GM23338 (cell line): Measurements from ENCODE around the gene YAP1. TPM values are rescaled to one million over a fixed set of nuclear protein-coding genes. Genes with fewer than 3 reads are reported as not detected.

ENCODE experiments used
- ATAC-seq: fragments of 200-7000 bp; cut with Tn5 transposase; 3 replicates; pipeline ENCODE4 v1.9.1; 2020
- DNase-seq: peaks from one replicate; pipeline ENCODE4 v3.0.0-alpha.2; 2015; ENCODE audit warnings: low spot score
- H2AFZ ChIP-seq: fragments of 200-600 bp; sonication (generic); 2 replicates; pipeline ENCODE4 v1.8.0; 2016; ENCODE audit warnings: antibody characterized with exemption, mild to moderate bottlenecking, moderate library complexity
- H3F3A ChIP-seq: fragments of 200-600 bp; sonication (generic); replicated peaks from 2 replicates; pipeline ENCODE4 v1.8.0; 2017; ENCODE audit warnings: antibody characterized with exemption, mixed run types, low read depth
- H3K27ac ChIP-seq: fragments of 200-600 bp; sonication (generic); 2 replicates; pipeline ENCODE4 v1.6.1; 2016; ENCODE audit warnings: low read depth
- H3K27me3 ChIP-seq: fragments of 200-600 bp; sonication (generic); 2 replicates; pipeline ENCODE4 v1.8.0; 2016; ENCODE audit warnings: mild to moderate bottlenecking, mixed run types, moderate library complexity; ENCODE audit not compliant: insufficient read depth
- H3K36me3 ChIP-seq: fragments of 200-600 bp; sonication (generic); 2 replicates; pipeline ENCODE4 v1.8.0; 2016; ENCODE audit warnings: mild to moderate bottlenecking; ENCODE audit not compliant: insufficient read depth
- H3K4me1 ChIP-seq: fragments of 200-600 bp; sonication (generic); 2 replicates; pipeline ENCODE4 v1.8.0; 2016; ENCODE audit warnings: mild to moderate bottlenecking, moderate library complexity; ENCODE audit not compliant: insufficient read depth
- H3K4me2 ChIP-seq: fragments of 200-600 bp; sonication (generic); 2 replicates; pipeline ENCODE4 v1.7.1; 2017; ENCODE audit warnings: mixed run types
- H3K4me3 ChIP-seq: fragments of 200-600 bp; sonication (generic); 2 replicates; pipeline ENCODE4 v1.6.1; 2016; ENCODE audit warnings: mixed run types
- H3K79me2 ChIP-seq: fragments of 200-600 bp; sonication (generic); replicated peaks from 2 replicates; pipeline ENCODE4 v1.8.0; 2017; ENCODE audit warnings: mild to moderate bottlenecking; ENCODE audit not compliant: insufficient read depth
- H3K9me2 ChIP-seq: fragments of 200-600 bp; sonication (generic); 2 replicates; pipeline ENCODE4 v1.8.0; 2017; ENCODE audit not compliant: insufficient read depth
- H4K20me1 ChIP-seq: fragments of 200-600 bp; sonication (generic); replicated peaks from 2 replicates; pipeline ENCODE4 v1.8.0; 2017; ENCODE audit warnings: mild to moderate bottlenecking; ENCODE audit not compliant: insufficient read depth
- H3K27ac Mint-ChIP-seq: 2 replicates; pipeline ENCODE4 v1.8.0; 2020; ENCODE audit warnings: inconsistent platforms, mild to moderate bottlenecking, moderate library complexity, mixed read lengths
- H3K27me3 Mint-ChIP-seq: 3 replicates; pipeline ENCODE4 v1.8.0; 2022; ENCODE audit warnings: low read depth, mild to moderate bottlenecking, moderate library complexity, mixed read lengths, inconsistent platforms; ENCODE audit not compliant: insufficient read depth, poor library complexity
- H3K36me3 Mint-ChIP-seq: 3 replicates; pipeline ENCODE4 v1.8.0; 2021; ENCODE audit warnings: low read depth, mild to moderate bottlenecking, inconsistent platforms, moderate library complexity, mixed read lengths
- H3K4me1 Mint-ChIP-seq: 3 replicates; pipeline ENCODE4 v1.8.0; 2020; ENCODE audit warnings: mild to moderate bottlenecking, inconsistent platforms, mixed read lengths
- H3K4me3 Mint-ChIP-seq: 3 replicates; pipeline ENCODE4 v1.8.0; 2021; ENCODE audit warnings: moderate library complexity, mild to moderate bottlenecking, inconsistent platforms, mixed read lengths
- H3K9me3 Mint-ChIP-seq: 3 replicates; pipeline ENCODE4 v1.8.0; 2020; ENCODE audit warnings: moderate library complexity, mild to moderate bottlenecking, inconsistent platforms, mixed read lengths
- CREB1 ChIP-seq: fragments of 250-450 bp; sonication (Bioruptor Pico); IDR thresholded peaks from 2 replicates; pipeline ENCODE4 v1.5.0; 2020; ENCODE audit warnings: low read depth, mild to moderate bottlenecking, moderate library complexity
- EZH2 ChIP-seq: fragments of 200-600 bp; sonication (generic); IDR thresholded peaks from one replicate; pipeline ENCODE4 v1.8.0; 2017; ENCODE audit warnings: antibody characterized with exemption, mild to moderate bottlenecking, low read depth; ENCODE audit not compliant: unreplicated experiment
- EZH2phosphoT487 ChIP-seq: fragments of 200-600 bp; sonication (generic); IDR thresholded peaks from one replicate; pipeline ENCODE4 v1.8.1; 2018; ENCODE audit warnings: antibody characterized with exemption; ENCODE audit not compliant: unreplicated experiment
- JUNB ChIP-seq: IDR thresholded peaks from one replicate; pipeline ENCODE4 v1.6.1; 2016; ENCODE audit warnings: antibody characterized with exemption; ENCODE audit not compliant: unreplicated experiment
- NANOG ChIP-seq: IDR thresholded peaks from 2 replicates; pipeline ENCODE4 v1.6.1; 2016; ENCODE audit warnings: antibody characterized with exemption, borderline replicate concordance
- POLR2AphosphoS5 ChIP-seq: IDR thresholded peaks from 2 replicates; pipeline ENCODE4 v1.6.1; 2016; ENCODE audit warnings: antibody characterized with exemption, low read depth
- STAT1 ChIP-seq: IDR thresholded peaks from one replicate; pipeline ENCODE4 v1.6.1; 2016; ENCODE audit warnings: antibody characterized with exemption; ENCODE audit not compliant: unreplicated experiment
- ZNF114 ChIP-seq: fragments of 250-450 bp; sonication (Bioruptor Pico); IDR thresholded peaks from 2 replicates; pipeline ENCODE4 v1.5.0; 2020; ENCODE audit warnings: mild to moderate bottlenecking, moderate library complexity
- ZNF331 ChIP-seq: fragments of 250-450 bp; sonication (Bioruptor Pico); IDR thresholded peaks from 2 replicates; pipeline ENCODE4 v1.5.0; 2020; ENCODE audit warnings: low read depth, mild to moderate bottlenecking, moderate library complexity
- polyA plus RNA-seq: library from polyadenylated mRNA; unstranded; fragments of >200 nt; fragmentation: Nextera tagmentation; extraction: Ambion mirVana; gene quantifications from 2 replicates; pipeline ENCODE4 v1.2.1, GENCODE V29; 2016
- total RNA-seq: library from RNA; depleted of rRNA; stranded (reverse); fragments of >200 nt; shearing (Covaris generic); gene quantifications from 2 replicates; pipeline ENCODE4 v1.2.3, GENCODE V29; 2014
- TF ChIP-seq, protein P1 (sequence below), 2 experiments: fragments of 200-600 bp in 1 of 2; sonication (generic) in 1 of 2; conservative IDR thresholded peaks; 2 replicates each; pipeline versions ENCODE4 v1.5.1 to v1.6.1; 2016 to 2017; ENCODE audit warnings: antibody characterized with exemption in 2 of 2, low read depth in 2 of 2, mild to moderate bottlenecking in 2 of 2, moderate library complexity in 1 of 2
- TF ChIP-seq, protein P2 (sequence below): fragments of 250-450 bp; sonication (Bioruptor Pico); IDR thresholded peaks from 2 replicates; pipeline ENCODE4 v1.5.0; 2020; ENCODE audit warnings: mild to moderate bottlenecking, moderate library complexity
- TF ChIP-seq, protein P3 (sequence below): IDR thresholded peaks from 2 replicates; pipeline ENCODE4 v1.6.1; 2016; ENCODE audit warnings: antibody characterized with exemption
- TF ChIP-seq, protein P4 (sequence below): IDR thresholded peaks from one replicate; pipeline ENCODE4 v1.6.1; 2018; ENCODE audit warnings: antibody characterized with exemption; ENCODE audit not compliant: unreplicated experiment

Gene YAP1
- total and polyA plus RNA-seq, 2 experiments from 2014 or later: 17.2 to 155 TPM

DNA sequence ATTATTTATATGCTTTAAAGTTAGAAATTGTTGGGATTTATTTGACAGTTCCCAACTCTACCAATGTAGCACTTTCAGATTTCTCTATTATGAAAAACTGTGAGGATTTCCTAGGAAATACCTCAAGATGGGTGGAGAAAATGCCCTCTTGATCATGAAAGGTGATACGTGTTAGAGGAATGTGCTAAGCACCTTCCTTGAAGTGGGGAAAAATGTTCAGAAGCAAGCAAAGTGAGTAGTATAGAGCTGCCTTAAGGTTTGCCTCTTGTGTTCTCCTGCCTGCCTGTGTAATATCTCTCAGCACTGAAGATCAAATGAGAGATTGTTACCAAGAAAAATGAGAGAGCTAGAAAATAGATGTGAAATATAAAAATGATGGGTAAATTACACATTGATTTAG lies 58.2 kb downstream of the YAP1 start:
- no peaks in the 10 kb centered on the region for H3K27me3 ChIP-seq
- ATAC-seq: peak; percentile 58
- TF ChIP-seq, protein P1, sequence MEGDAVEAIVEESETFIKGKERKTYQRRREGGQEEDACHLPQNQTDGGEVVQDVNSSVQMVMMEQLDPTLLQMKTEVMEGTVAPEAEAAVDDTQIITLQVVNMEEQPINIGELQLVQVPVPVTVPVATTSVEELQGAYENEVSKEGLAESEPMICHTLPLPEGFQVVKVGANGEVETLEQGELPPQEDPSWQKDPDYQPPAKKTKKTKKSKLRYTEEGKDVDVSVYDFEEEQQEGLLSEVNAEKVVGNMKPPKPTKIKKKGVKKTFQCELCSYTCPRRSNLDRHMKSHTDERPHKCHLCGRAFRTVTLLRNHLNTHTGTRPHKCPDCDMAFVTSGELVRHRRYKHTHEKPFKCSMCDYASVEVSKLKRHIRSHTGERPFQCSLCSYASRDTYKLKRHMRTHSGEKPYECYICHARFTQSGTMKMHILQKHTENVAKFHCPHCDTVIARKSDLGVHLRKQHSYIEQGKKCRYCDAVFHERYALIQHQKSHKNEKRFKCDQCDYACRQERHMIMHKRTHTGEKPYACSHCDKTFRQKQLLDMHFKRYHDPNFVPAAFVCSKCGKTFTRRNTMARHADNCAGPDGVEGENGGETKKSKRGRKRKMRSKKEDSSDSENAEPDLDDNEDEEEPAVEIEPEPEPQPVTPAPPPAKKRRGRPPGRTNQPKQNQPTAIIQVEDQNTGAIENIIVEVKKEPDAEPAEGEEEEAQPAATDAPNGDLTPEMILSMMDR (conservative IDR thresholded peaks at IDR 0.05; ENCODE audit: low read depth in 2 of 2): no peak
- TF ChIP-seq CREB1 (CRISPR knock-in tag) (no peak), POLR2AphosphoS5 (no peak), EZH2phosphoT487 (no peak), JUNB (no peak), STAT1 (no peak), NANOG (no peak), ZNF331 (CRISPR knock-in tag) (no peak), ZNF114 (CRISPR knock-in tag) (no peak), EZH2 (no peak)
- TF ChIP-seq, protein P2, sequence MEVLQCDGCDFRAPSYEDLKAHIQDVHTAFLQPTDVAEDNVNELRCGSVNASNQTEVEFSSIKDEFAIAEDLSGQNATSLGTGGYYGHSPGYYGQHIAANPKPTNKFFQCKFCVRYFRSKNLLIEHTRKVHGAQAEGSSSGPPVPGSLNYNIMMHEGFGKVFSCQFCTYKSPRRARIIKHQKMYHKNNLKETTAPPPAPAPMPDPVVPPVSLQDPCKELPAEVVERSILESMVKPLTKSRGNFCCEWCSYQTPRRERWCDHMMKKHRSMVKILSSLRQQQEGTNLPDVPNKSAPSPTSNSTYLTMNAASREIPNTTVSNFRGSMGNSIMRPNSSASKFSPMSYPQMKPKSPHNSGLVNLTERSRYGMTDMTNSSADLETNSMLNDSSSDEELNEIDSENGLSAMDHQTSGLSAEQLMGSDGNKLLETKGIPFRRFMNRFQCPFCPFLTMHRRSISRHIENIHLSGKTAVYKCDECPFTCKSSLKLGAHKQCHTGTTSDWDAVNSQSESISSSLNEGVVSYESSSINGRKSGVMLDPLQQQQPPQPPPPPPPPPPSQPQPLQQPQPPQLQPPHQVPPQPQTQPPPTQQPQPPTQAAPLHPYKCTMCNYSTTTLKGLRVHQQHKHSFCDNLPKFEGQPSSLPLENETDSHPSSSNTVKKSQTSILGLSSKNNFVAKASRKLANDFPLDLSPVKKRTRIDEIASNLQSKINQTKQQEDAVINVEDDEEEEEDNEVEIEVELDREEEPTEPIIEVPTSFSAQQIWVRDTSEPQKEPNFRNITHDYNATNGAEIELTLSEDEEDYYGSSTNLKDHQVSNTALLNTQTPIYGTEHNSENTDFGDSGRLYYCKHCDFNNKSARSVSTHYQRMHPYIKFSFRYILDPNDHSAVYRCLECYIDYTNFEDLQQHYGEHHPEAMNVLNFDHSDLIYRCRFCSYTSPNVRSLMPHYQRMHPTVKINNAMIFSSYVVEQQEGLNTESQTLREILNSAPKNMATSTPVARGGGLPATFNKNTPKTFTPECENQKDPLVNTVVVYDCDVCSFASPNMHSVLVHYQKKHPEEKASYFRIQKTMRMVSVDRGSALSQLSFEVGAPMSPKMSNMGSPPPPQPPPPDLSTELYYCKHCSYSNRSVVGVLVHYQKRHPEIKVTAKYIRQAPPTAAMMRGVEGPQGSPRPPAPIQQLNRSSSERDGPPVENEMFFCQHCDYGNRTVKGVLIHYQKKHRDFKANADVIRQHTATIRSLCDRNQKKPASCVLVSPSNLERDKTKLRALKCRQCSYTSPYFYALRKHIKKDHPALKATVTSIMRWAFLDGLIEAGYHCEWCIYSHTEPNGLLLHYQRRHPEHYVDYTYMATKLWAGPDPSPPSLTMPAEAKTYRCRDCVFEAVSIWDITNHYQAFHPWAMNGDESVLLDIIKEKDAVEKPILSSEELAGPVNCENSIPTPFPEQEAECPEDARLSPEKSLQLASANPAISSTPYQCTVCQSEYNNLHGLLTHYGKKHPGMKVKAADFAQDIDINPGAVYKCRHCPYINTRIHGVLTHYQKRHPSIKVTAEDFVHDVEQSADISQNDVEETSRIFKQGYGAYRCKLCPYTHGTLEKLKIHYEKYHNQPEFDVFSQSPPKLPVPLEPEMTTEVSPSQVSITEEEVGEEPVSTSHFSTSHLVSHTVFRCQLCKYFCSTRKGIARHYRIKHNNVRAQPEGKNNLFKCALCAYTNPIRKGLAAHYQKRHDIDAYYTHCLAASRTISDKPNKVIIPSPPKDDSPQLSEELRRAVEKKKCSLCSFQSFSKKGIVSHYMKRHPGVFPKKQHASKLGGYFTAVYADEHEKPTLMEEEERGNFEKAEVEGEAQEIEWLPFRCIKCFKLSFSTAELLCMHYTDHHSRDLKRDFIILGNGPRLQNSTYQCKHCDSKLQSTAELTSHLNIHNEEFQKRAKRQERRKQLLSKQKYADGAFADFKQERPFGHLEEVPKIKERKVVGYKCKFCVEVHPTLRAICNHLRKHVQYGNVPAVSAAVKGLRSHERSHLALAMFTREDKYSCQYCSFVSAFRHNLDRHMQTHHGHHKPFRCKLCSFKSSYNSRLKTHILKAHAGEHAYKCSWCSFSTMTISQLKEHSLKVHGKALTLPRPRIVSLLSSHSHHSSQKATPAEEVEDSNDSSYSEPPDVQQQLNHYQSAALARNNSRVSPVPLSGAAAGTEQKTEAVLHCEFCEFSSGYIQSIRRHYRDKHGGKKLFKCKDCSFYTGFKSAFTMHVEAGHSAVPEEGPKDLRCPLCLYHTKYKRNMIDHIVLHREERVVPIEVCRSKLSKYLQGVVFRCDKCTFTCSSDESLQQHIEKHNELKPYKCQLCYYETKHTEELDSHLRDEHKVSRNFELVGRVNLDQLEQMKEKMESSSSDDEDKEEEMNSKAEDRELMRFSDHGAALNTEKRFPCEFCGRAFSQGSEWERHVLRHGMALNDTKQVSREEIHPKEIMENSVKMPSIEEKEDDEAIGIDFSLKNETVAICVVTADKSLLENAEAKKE (CRISPR knock-in tag): no peak
- TF ChIP-seq, protein P3, sequence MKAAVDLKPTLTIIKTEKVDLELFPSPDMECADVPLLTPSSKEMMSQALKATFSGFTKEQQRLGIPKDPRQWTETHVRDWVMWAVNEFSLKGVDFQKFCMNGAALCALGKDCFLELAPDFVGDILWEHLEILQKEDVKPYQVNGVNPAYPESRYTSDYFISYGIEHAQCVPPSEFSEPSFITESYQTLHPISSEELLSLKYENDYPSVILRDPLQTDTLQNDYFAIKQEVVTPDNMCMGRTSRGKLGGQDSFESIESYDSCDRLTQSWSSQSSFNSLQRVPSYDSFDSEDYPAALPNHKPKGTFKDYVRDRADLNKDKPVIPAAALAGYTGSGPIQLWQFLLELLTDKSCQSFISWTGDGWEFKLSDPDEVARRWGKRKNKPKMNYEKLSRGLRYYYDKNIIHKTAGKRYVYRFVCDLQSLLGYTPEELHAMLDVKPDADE: no peak
- TF ChIP-seq, protein P4, sequence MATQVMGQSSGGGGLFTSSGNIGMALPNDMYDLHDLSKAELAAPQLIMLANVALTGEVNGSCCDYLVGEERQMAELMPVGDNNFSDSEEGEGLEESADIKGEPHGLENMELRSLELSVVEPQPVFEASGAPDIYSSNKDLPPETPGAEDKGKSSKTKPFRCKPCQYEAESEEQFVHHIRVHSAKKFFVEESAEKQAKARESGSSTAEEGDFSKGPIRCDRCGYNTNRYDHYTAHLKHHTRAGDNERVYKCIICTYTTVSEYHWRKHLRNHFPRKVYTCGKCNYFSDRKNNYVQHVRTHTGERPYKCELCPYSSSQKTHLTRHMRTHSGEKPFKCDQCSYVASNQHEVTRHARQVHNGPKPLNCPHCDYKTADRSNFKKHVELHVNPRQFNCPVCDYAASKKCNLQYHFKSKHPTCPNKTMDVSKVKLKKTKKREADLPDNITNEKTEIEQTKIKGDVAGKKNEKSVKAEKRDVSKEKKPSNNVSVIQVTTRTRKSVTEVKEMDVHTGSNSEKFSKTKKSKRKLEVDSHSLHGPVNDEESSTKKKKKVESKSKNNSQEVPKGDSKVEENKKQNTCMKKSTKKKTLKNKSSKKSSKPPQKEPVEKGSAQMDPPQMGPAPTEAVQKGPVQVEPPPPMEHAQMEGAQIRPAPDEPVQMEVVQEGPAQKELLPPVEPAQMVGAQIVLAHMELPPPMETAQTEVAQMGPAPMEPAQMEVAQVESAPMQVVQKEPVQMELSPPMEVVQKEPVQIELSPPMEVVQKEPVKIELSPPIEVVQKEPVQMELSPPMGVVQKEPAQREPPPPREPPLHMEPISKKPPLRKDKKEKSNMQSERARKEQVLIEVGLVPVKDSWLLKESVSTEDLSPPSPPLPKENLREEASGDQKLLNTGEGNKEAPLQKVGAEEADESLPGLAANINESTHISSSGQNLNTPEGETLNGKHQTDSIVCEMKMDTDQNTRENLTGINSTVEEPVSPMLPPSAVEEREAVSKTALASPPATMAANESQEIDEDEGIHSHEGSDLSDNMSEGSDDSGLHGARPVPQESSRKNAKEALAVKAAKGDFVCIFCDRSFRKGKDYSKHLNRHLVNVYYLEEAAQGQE: no peak
- DNase-seq: peak; percentile 39
- no peaks in the 10 kb centered on the region for H3F3A ChIP-seq
- no peak overlapping the region for H3K4me3 ChIP-seq
- Mint-ChIP-seq H3K4me1 (peaks cover 11% of the 10 kb centered on the region; the same call in 2 of the 3 replicates), H3K27ac (peak overlapping the region; percentile 69; the same call in 1 of the 2 replicates), H3K9me3 (no peaks in the 10 kb centered on the region), H3K36me3 (peaks cover 17% of the 10 kb centered on the region; the same call in 2 of the 3 replicates), H3K4me3 (no peak overlapping the region), H3K27me3 (peaks cover 2% of the 10 kb centered on the region)
- 0 out of 2 replicates have a peak, but pooled peaks cover 3% of the 10 kb centered on the region for H4K20me1 ChIP-seq
- no peaks in the 10 kb centered on the region for H3K9me2 ChIP-seq
- no peak overlapping the region for H3K27ac ChIP-seq
- H3K4me2 ChIP-seq: no peak overlapping the region
- no peak overlapping the region for H2AFZ ChIP-seq
- H3K79me2 ChIP-seq: peaks cover 85% of the 10 kb centered on the region
- no peaks in the 10 kb centered on the region for H3K36me3 ChIP-seq
- H3K4me1 ChIP-seq: peaks cover 9% of the 10 kb centered on the region; the same call in 1 of the 2 replicates
